Natural killer cell treated with Interleukin-12 subunit alpha and Interleukin-12 subunit beta and Interleukin-15 and Interleukin-18, amount 100 ng/mL, for 72 hours (primary cell): Measurements from ENCODE around the gene CDHR4. TPM values are rescaled to one million over a fixed set of nuclear protein-coding genes. Genes with fewer than 3 reads are reported as not detected.
"Not testable (repeated sequence)": the region's sequence is repeated elsewhere in the genome, so short reads cannot be mapped to it uniquely, and the experiment has no call there.

Source experiments
- ATAC-seq, 2 donors: fragments of 150-1000 bp; cut with Tn5 transposase in 1 of 2; sonication (Bioruptor Pico), chemical (Tn5 transposase) in 1 of 2; 2 replicates each; pipeline ENCODE4 v1.10.0; 2021
- DNase-seq: peaks from one replicate; pipeline ENCODE4 v3.0.0; 2022; ENCODE audit warnings: low spot score
- H3K27ac Mint-ChIP-seq, 2 donors: 1 replicate in 1 of 2; 2 replicates in 1 of 2; pipeline ENCODE4 v1.8.0; 2022; ENCODE audit warnings: mixed read lengths in 2 of 2, mild to moderate bottlenecking in 1 of 2, moderate library complexity in 1 of 2
- H3K27me3 Mint-ChIP-seq, 2 donors: 1 replicate in 1 of 2; 2 replicates in 1 of 2; pipeline ENCODE4 v1.8.0; 2022; ENCODE audit warnings: mixed read lengths in 2 of 2
- H3K36me3 Mint-ChIP-seq: one replicate; pipeline ENCODE4 v1.8.0; 2022; ENCODE audit warnings: mixed read lengths
- H3K4me1 Mint-ChIP-seq, 2 donors: 1 replicate in 1 of 2; 2 replicates in 1 of 2; pipeline ENCODE4 v1.8.0; 2022; ENCODE audit warnings: low read depth in 2 of 2, mixed read lengths in 2 of 2, mild to moderate bottlenecking in 1 of 2
- H3K4me3 Mint-ChIP-seq: one replicate; pipeline ENCODE4 v1.8.0; 2022; ENCODE audit warnings: mixed read lengths
- H3K9me3 Mint-ChIP-seq: 2 replicates; pipeline ENCODE4 v1.8.0; 2022; ENCODE audit warnings: mixed read lengths
- total RNA-seq, 2 donors: library from RNA; stranded (reverse); gene quantifications; one replicate each; pipeline ENCODE4 v1.2.3, GENCODE V29; 2022

The CDHR4 gene
- total RNA-seq, 2 donors from 2014 or later, result not detected

DNA sequence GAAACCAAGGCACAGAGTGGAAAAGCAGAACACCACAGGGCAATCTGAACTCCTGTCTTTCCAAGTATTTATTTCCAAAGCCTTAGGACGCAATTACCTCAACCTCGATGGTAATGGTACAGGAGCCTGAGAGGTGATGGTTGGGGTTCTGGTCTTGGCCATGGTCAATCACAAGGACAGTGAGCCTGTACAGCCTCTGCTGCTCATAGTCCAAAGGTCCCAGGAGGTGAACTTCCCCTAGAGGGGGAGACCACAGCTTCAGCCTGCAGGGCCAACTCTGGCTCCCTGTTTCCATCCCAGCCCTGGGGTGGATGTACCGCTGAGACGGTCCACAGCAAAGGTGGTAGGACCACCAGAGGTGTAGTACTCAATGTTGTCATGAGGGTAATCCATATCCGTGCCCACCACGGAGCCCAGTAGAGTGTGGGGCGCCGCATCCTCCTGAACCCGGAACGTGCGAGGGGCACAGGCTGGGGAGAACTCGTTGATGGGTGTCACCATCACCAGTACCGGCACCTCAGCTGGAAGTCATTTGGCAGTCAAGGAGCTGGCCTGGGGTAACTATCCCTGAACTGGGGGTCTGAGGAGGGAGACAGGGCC is 6.1 kb downstream of the CDHR4 start:
- Mint-ChIP-seq H3K36me3 (no peaks in the 10 kb centered on the region), H3K27me3 (peaks cover 0 to 3% of the 10 kb centered on the region in 2 donors), H3K4me3 (no peak overlapping the region), H3K27ac (no peak overlapping the region), H3K4me1 (peaks cover 3 to 5% of the 10 kb centered on the region in 2 donors), H3K9me3 (no peaks in the 10 kb centered on the region)
- DNase-seq, result no peak
- no peak for ATAC-seq

DNA sequence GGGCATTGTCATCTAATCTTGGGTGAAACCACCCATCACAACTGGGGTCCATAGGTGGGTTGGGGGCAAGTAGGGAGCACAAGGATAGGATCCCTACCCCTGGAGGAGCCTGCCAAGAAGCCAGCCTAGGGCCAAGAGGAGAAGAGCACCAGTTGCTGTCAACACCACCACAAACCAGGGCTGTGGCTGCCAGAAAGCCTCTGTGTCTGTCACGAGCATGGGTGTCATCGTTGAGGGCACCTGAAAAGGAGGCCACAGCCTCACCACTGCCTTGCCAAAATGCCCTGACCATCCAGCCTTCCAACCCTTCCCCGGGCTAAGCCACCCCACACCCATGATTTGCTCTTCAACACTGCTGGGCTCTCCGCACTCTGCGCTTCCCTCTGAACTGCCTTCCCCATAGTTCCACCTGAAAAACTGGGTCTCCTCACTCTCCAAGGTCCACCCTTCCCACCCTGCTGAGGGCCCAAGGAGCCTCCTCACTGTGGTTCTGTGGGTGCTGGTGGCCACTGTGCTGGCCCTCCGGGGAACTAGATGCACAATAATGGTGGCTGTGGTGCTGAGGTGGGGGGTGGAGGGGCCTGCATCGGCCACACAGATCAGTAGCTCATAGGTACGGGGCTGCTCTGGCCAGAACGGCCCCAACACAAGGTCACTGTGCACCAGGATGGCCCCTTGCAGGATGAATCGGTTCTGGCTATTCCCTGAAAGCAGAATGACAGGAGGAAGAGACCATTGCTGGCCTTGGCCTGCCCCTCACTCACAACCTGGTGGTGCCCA is 7.1 kb downstream of the CDHR4 start:
- Mint-ChIP-seq H3K27ac (no peak overlapping the region), H3K9me3 (no peaks in the 10 kb centered on the region), H3K4me3 (no peak overlapping the region), H3K27me3 (peaks cover 5 to 7% of the 10 kb centered on the region in 2 donors), H3K36me3 (no peaks in the 10 kb centered on the region), H3K4me1 (peaks cover 3 to 5% of the 10 kb centered on the region in 2 donors)
- ATAC-seq (peak in 1 of 2 donors; percentile 15), DNase-seq (no peak)

GRCh38 chr3:49791571-49791970 is 8.1 kb downstream of the CDHR4 start:
- no peak for ATAC-seq
- Mint-ChIP-seq H3K4me3 (no peak overlapping the region), H3K9me3 (no peaks in the 10 kb centered on the region), H3K4me1 (peaks cover 9 to 15% of the 10 kb centered on the region in 2 donors), H3K27me3 (peaks cover 5 to 7% of the 10 kb centered on the region in 2 donors), H3K27ac (no peak overlapping the region), H3K36me3 (no peaks in the 10 kb centered on the region)
- DNase-seq, result no peak

DNA sequence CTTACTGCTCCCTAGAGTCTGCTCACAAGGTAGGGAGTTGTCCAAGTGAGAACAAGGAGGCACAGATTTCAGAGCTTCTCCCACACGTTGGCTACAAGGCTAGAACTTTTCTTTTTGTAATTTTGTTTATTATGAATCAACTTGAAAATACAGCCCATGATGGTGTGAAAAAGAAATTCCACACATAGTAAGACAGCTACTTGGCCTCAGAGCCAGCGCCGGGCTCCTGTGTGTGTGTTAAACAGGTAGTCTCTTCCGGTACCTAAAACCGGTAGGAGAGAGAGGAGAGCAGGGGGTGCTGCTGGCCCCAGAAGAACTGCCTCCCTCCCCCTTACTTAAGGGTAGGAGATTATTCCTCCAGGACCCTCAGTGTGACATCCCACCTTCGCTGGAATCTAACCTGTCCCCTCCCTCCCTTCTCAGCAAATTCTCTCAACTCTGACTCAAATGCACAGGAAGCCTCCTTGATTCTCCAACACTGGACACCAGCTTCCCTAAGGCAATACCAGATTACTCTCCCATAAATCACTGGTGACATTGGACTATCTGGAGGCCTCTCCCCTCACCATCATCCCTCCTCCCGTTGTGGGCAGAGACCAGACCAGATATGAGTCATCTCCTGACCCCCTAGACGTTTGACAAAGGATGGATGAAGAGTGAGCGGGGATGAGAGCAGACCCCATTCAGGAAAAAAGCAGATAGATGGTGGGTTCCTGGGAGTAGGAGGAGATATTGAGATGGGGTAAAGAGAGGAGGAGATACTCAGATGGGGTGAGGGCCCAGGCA is 8.9 kb downstream of the CDHR4 start:
- H3K27ac Mint-ChIP-seq, result no peak overlapping the region
- no peak for ATAC-seq
- H3K27me3 Mint-ChIP-seq, result peaks cover 5 to 7% of the 10 kb centered on the region in 2 donors
- H3K4me3 Mint-ChIP-seq, result no peak overlapping the region
- no peaks in the 10 kb centered on the region for H3K36me3 Mint-ChIP-seq
- no peaks in the 10 kb centered on the region for H3K9me3 Mint-ChIP-seq
- H3K4me1 Mint-ChIP-seq, result peaks cover 10 to 15% of the 10 kb centered on the region in 2 donors
- no peak for DNase-seq

DNA sequence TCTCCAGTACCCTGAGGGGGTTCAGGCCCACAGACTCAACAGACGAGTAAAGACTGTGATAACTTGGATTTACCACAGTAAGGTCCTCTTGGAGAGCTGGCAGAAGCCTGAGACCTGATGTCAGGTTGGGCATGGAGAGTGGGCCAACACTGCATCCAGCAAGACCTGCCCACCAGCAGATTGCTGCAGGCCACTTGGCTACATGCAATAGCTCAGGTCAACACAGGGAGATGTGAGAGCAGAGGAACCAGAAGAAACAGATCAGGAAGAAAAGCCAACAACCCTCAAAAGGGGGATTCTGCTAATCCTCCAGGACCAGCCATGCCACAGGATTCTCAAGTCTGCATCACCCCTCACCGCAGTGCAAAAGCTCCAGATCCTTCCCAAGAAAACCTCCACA is 11.6 kb downstream of the CDHR4 start:
- H3K27ac Mint-ChIP-seq, result no peak overlapping the region
- ATAC-seq (no peak), DNase-seq (no peak)
- H3K4me1 Mint-ChIP-seq, result peaks cover 17 to 25% of the 10 kb centered on the region in 2 donors
- no peaks in the 10 kb centered on the region for H3K36me3 Mint-ChIP-seq
- peaks cover 5 to 7% of the 10 kb centered on the region in 2 donors for H3K27me3 Mint-ChIP-seq
- no peak overlapping the region for H3K4me3 Mint-ChIP-seq
- H3K9me3 Mint-ChIP-seq, result no peaks in the 10 kb centered on the region

DNA sequence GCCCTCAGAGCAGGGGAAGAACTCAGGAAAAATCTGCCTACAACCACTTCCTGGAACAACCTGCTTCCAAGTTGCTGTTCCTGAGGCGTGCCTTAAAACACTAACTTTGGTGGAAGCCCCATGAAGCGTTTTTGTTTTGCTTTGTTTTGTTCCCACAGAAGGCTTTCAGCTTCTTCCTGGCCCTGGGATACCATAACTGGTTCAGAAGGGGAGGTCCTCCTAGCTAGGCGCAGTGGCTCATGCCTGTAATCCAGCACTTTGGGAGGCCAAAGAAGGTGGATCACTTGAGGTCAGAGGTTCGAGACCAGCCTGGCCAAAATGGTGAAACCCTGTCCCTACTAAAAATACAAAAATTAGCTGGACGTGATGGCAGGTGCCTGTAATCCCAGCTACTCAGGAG is 12.1 kb downstream of the CDHR4 start:
- no peaks in the 10 kb centered on the region for H3K36me3 Mint-ChIP-seq
- peak overlapping the region; percentile 87 for H3K4me3 Mint-ChIP-seq
- peaks cover 17 to 25% of the 10 kb centered on the region in 2 donors for H3K4me1 Mint-ChIP-seq
- DNase-seq (no peak), ATAC-seq (no peak)
- H3K27me3 Mint-ChIP-seq, result peaks cover 5 to 7% of the 10 kb centered on the region in 2 donors
- H3K9me3 Mint-ChIP-seq, result no peaks in the 10 kb centered on the region
- peak overlapping the region; percentile 83 to 95 for H3K27ac Mint-ChIP-seq

DNA sequence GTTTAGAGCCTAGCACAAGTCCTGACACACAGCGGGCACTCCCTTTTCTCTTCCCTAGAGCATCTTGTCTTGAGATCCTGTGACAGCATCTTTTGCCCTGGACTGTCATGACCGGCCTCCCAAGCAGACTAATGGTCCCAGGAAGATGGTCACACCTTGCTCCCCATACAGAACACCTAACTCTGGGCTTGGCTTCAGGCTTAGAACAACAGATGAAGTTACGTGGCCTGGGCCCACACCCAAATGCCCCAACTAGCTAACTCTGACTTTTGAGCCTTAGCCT is 12.6 kb downstream of the CDHR4 start:
- ATAC-seq (no peak), DNase-seq (no peak)
- peak overlapping the region; percentile 87 for H3K4me3 Mint-ChIP-seq
- H3K27me3 Mint-ChIP-seq, result peaks cover 5 to 7% of the 10 kb centered on the region in 2 donors
- peaks cover 19 to 25% of the 10 kb centered on the region in 2 donors for H3K4me1 Mint-ChIP-seq
- H3K36me3 Mint-ChIP-seq, result no peaks in the 10 kb centered on the region
- no peaks in the 10 kb centered on the region for H3K9me3 Mint-ChIP-seq
- H3K27ac Mint-ChIP-seq, result peak overlapping the region; percentile 83 to 95

DNA sequence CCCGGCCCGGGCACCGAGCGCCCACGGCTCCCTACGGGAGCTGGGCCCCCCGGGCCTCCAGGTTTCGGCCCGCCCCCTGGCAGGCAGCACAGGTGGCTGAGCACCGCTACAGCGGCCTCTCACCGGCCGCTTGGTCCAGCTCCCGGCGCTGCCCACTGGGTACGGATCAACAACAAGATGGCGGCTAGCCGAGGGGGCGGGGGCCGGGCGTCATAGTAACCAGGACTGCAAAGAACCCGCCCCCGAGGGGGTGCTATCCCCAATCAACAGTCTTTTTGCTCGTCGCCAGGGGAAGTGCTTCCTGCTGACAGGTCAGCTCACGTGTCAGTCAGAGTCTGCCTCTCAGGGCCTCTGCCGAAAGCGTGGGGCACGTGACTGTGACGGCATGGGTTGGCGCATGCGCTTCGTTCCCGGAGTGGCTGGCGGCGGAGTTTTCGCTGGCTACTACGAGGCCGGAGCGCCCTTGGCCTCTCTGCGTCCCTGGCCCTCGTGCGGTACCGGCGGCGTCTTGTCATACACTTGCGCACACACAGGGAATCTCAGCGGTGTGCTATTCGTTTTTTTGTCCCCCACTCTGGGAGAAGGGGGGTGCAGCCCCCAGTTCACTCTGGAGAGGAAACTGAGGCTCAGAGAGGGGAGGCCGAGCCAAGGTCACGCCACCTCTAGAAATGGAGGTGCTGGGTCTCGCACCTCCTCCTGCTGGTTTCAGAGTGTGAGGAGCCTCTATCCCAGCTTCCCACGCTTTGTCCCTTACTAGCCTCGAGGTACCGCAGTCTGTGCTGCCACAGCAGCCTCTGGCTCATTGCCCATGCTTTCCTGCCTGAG is 13.1 kb downstream of the CDHR4 start, which contains the start of gene IP6K1:
TSS of gene IP6K1 (minus strand) at position 186 of the 825 bp plus-strand sequence. CDS start 38,502 bp downstream, outside the sequence.
- ATAC-seq, result peak; percentile 100
- H3K9me3 Mint-ChIP-seq, result no peaks in the 10 kb centered on the region

GRCh38 chr3:49785565-49786356 is 13.9 kb downstream of the CDHR4 start:
- H3K4me1 Mint-ChIP-seq, result peaks cover 23 to 30% of the 10 kb centered on the region in 2 donors
- peak; percentile 67 to 70 for ATAC-seq
- peak overlapping the region; percentile 71 to 93 for H3K27ac Mint-ChIP-seq
- peak overlapping the region; percentile 95 for H3K4me3 Mint-ChIP-seq
- no peaks in the 10 kb centered on the region for H3K36me3 Mint-ChIP-seq
- no peak for DNase-seq
- peaks cover 5 to 7% of the 10 kb centered on the region in 2 donors for H3K27me3 Mint-ChIP-seq
- no peaks in the 10 kb centered on the region for H3K9me3 Mint-ChIP-seq

More for the DNA sequence above, 13.1 kb downstream of the CDHR4 start, which contains the start of gene IP6K1:
- Mint-ChIP-seq H3K27ac (peak within 1 kb of the TSS; percentile 83 to 95), H3K4me1 (peaks cover 19 to 25% of the 10 kb centered on the region in 2 donors), H3K27me3 (peaks cover 5 to 7% of the 10 kb centered on the region in 2 donors), H3K36me3 (no peaks in the 10 kb centered on the region), H3K4me3 (peak within 1 kb of the TSS; percentile 95)
- peak; percentile 100 for DNase-seq

- H3K27ac Mint-ChIP-seq, H3K27me3 Mint-ChIP-seq, H3K4me3 Mint-ChIP-seq, H3K36me3 Mint-ChIP-seq, DNase-seq, ATAC-seq, H3K9me3 Mint-ChIP-seq: not testable (repeated sequence)
- peaks cover 33 to 34% of the 10 kb centered on the region in 2 donors for H3K4me1 Mint-ChIP-seq
Observed at GRCh38 chr3:49782277-49782676, 17.4 kb downstream of the CDHR4 start.

- Mint-ChIP-seq H3K4me1 (peaks cover 27 to 28% of the 10 kb centered on the region in 2 donors), H3K36me3 (no peaks in the 10 kb centered on the region), H3K27me3 (no peaks in the 10 kb centered on the region), H3K9me3 (no peaks in the 10 kb centered on the region), H3K27ac (no peak overlapping the region), H3K4me3 (no peak overlapping the region)
- DNase-seq (no peak), ATAC-seq (no peak)
Observed at GRCh38 chr3:49781415-49782199, 18.1 kb downstream of the CDHR4 start.

DNA sequence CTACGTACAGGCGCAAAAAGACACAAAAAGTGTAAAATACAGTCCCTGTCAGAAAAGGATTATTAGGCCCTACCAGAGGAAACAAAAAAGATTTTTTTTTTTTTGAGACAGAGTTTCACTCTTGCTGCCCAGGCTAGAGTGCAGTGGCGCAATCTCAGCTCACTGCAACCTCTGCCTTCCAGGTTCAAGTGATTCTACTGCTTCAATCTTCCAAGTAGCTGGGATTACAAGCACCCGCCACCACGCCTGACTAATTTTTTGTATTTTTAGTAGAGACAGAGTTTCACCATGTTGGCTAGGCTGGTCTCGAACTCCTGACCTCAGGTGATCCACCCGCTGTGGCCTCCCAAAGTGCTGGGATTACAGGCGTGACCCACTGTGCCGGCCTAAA is 18.7 kb downstream of the CDHR4 start:
- not testable (repeated sequence) for DNase-seq, H3K9me3 Mint-ChIP-seq, H3K36me3 Mint-ChIP-seq, H3K27me3 Mint-ChIP-seq, H3K4me3 Mint-ChIP-seq, ATAC-seq
- H3K27ac Mint-ChIP-seq, result peak overlapping the region in 1 of 2 donors; percentile 27
- peaks cover 26 to 27% of the 10 kb centered on the region in 2 donors for H3K4me1 Mint-ChIP-seq
